HepG2 (cell line): ENCODE data around the gene IRF1. TPM values are rescaled to one million over a fixed set of nuclear protein-coding genes. Genes with fewer than 3 reads are reported as not detected.

Experiments
- ATAC-seq: fragments of 200-7000 bp; cut with Tn5 transposase; 3 replicates; pipeline ENCODE4 v1.9.1; 2020; ENCODE audit warnings: mild to moderate bottlenecking, moderate library complexity
- BruUV-seq: library from RNA; stranded (reverse); fragments of 400-500 nt; replicated peaks from 2 replicates; lab custom pipeline; 2021; lab: Mats Ljungman, UMichigan
- CTCF ChIA-PET: fragments of 300-600 bp; formaldehyde crosslinking; extraction: SDS; loops from one replicate; lab custom pipeline; 2021; ENCODE audit warnings: low total read pairs, inconsistent platforms, low intra/inter-chr PET ratio; lab: Yijun Ruan, JAX
- POLR2A ChIA-PET: fragments of 350-600 bp; sonication (Branson Sonifier 250); formaldehyde crosslinking; loops from one replicate; lab custom pipeline; 2020; ENCODE audit warnings: antibody characterized with exemption, inconsistent platforms; lab: Yijun Ruan, JAX
- DNase-seq: peaks from one replicate; pipeline ENCODE4 v3.0.0-alpha.2; 2015; ENCODE audit warnings: low spot score
- FAIRE-seq: peaks from 3 replicates; lab custom pipeline; 2011; peaks lifted over from hg19 to GRCh38; lab: Jason Lieb, UNC
- H2AFZ ChIP-seq: one replicate; pipeline ENCODE4 v1.6.1; 2011; ENCODE audit warnings: low read length, inconsistent platforms
- H3K27ac ChIP-seq: fragments of 300-600 bp; 3 replicates; pipeline ENCODE4 v1.8.0; 2011; ENCODE audit warnings: mixed run types, mild to moderate bottlenecking, mixed read lengths, low read length, inconsistent platforms; ENCODE audit not compliant: insufficient read depth; ENCODE audit errors: extremely low read length
- H3K27me3 ChIP-seq, 2 experiments: fragments of 200-600 bp in 1 of 2; 2 replicates in 1 of 2; 3 replicates in 1 of 2; pipeline versions ENCODE4 v1.6.0 to v1.8.0; 2011; ENCODE audit warnings: low read length in 2 of 2, mild to moderate bottlenecking in 2 of 2, moderate library complexity in 2 of 2, inconsistent platforms in 1 of 2; ENCODE audit not compliant: insufficient read depth in 2 of 2, control insufficient read depth in 1 of 2
- H3K36me3 ChIP-seq, 2 experiments: fragments of 200-600 bp in 1 of 2; replicated peaks in 1 of 2; 2 replicates in 1 of 2; 3 replicates in 1 of 2; pipeline versions ENCODE4 v1.5.1 to v1.8.0; 2011; ENCODE audit warnings: low read length in 2 of 2, inconsistent platforms in 1 of 2; ENCODE audit not compliant: insufficient read depth in 2 of 2, control insufficient read depth in 1 of 2
- H3K4me1 ChIP-seq: 2 replicates; pipeline ENCODE4 v1.5.1; 2012; ENCODE audit warnings: low read length, inconsistent platforms; ENCODE audit not compliant: insufficient read depth
- H3K4me2 ChIP-seq: 2 replicates; pipeline ENCODE4 v1.6.0; 2011; ENCODE audit warnings: low read depth, low read length, inconsistent platforms
- H3K4me3 ChIP-seq, 3 experiments: fragments of 200-600 bp in 1 of 3; sonication (generic), shearing (Covaris generic) in 1 of 3; replicated peaks in 1 of 3; 2 replicates each; pipeline ENCODE4 v1.5.1; 2011 to 2016; ENCODE audit warnings: low read length in 3 of 3, inconsistent platforms in 2 of 3, low read depth in 2 of 3, mild to moderate bottlenecking in 2 of 3, control low read depth in 1 of 3, mixed read lengths in 1 of 3; ENCODE audit not compliant: insufficient read depth in 1 of 3
- H3K79me2 ChIP-seq: one replicate; pipeline ENCODE4 v1.6.1; 2011; ENCODE audit warnings: low read length, inconsistent platforms; ENCODE audit not compliant: insufficient read depth
- H3K9ac ChIP-seq: 2 replicates; pipeline ENCODE4 v1.6.0; 2011; ENCODE audit warnings: mild to moderate bottlenecking, low read depth, low read length, inconsistent platforms; ENCODE audit not compliant: insufficient read depth
- H3K9me3 ChIP-seq: 2 replicates; pipeline ENCODE4 v1.5.1; 2012; ENCODE audit warnings: mild to moderate bottlenecking, low read length
- H4K20me1 ChIP-seq: 2 replicates; pipeline ENCODE4 v1.6.0; 2011; ENCODE audit warnings: inconsistent platforms, mild to moderate bottlenecking, low read length, moderate library complexity; ENCODE audit not compliant: insufficient read depth
- CEBPB ChIP-seq: IDR thresholded peaks from 2 replicates; pipeline ENCODE4 v1.6.1; 2011; ENCODE audit warnings: low read depth, low read length, improper control_type of control experiment, borderline replicate concordance
- CEBPG ChIP-seq: IDR thresholded peaks from 2 replicates; pipeline ENCODE4 v1.6.1; 2016
- EED ChIP-seq: sonication (generic); formaldehyde crosslinking; IDR thresholded peaks from 2 replicates; pipeline ENCODE4 v1.5.0; 2020; ENCODE audit warnings: mild to moderate bottlenecking, missing genetic modification reagents
- EP300 ChIP-seq, 3 experiments: sonication (generic) in 1 of 3; formaldehyde crosslinking in 1 of 3; IDR thresholded peaks; 2 replicates each; pipeline versions ENCODE4 v1.5.1 to v1.6.1; 2011 to 2020; ENCODE audit warnings: low read depth in 2 of 3, low read length in 2 of 3, borderline replicate concordance in 1 of 3, improper control_type of control experiment in 1 of 3, mild to moderate bottlenecking in 1 of 3, missing genetic modification reagents in 1 of 3, moderate library complexity in 1 of 3
- FOSL2 ChIP-seq: sonication (generic); formaldehyde crosslinking; IDR thresholded peaks from 2 replicates; pipeline ENCODE4 v1.4.0; 2020; ENCODE audit warnings: missing genetic modification reagents
- GABPB1 ChIP-seq: IDR thresholded peaks from 2 replicates; pipeline ENCODE4 v1.6.1; 2016; ENCODE audit warnings: mild to moderate bottlenecking, missing genetic modification reagents, moderate library complexity, missing compliant biosample characterization
- GATAD2A ChIP-seq: IDR thresholded peaks from 2 replicates; pipeline ENCODE4 v1.6.1; 2016
- MAF1 ChIP-seq: sonication (generic); formaldehyde crosslinking; IDR thresholded peaks from 2 replicates; pipeline ENCODE4 v1.5.0; 2020; ENCODE audit warnings: missing genetic modification reagents, borderline replicate concordance
- MIER2 ChIP-seq: IDR thresholded peaks from 2 replicates; pipeline ENCODE4 v1.6.1; 2016; ENCODE audit warnings: missing biosample characterization, missing genetic modification reagents
- MTF2 ChIP-seq: sonication (generic); formaldehyde crosslinking; IDR thresholded peaks from 2 replicates; pipeline ENCODE4 v1.5.0; 2020; ENCODE audit warnings: missing genetic modification reagents, borderline replicate concordance
- NAIF1 ChIP-seq: sonication (generic); formaldehyde crosslinking; IDR thresholded peaks from 2 replicates; pipeline ENCODE4 v1.5.0; 2020; ENCODE audit warnings: mild to moderate bottlenecking, missing genetic modification reagents, borderline replicate concordance
- NR2C2 ChIP-seq: sonication (generic); formaldehyde crosslinking; IDR thresholded peaks from 2 replicates; pipeline ENCODE4 v1.4.0; 2020; ENCODE audit warnings: missing genetic modification reagents, mild to moderate bottlenecking, moderate library complexity, borderline replicate concordance
- PATZ1 ChIP-seq: sonication (generic); formaldehyde crosslinking; IDR thresholded peaks from 2 replicates; pipeline ENCODE4 v1.4.0; 2020; ENCODE audit warnings: missing genetic modification reagents
- POLR2AphosphoS5 ChIP-seq: IDR thresholded peaks from 2 replicates; pipeline ENCODE4 v1.6.1; 2012; ENCODE audit warnings: low read depth, low read length
- SOX6 ChIP-seq, 2 experiments: fragments of 450-650 bp in 1 of 2; sonication (generic) in 1 of 2; formaldehyde crosslinking in 1 of 2; IDR thresholded peaks; 2 replicates each; pipeline versions ENCODE4 v1.4.0 to v1.6.1; 2017 to 2020; ENCODE audit warnings: antibody characterized with exemption in 1 of 2, mild to moderate bottlenecking in 1 of 2, missing genetic modification reagents in 1 of 2
- THAP11 ChIP-seq: IDR thresholded peaks from 2 replicates; pipeline ENCODE4 v1.6.1; 2016; ENCODE audit warnings: missing biosample characterization, missing genetic modification reagents
- XRCC5 ChIP-seq: fragments of 200-400 bp; formaldehyde crosslinking; optimal IDR thresholded peaks from 2 replicates; pipeline ENCODE3; 2017; ENCODE audit warnings: mild to moderate bottlenecking, low read length
- ZBTB20 ChIP-seq: sonication (generic); formaldehyde crosslinking; IDR thresholded peaks from 2 replicates; pipeline ENCODE4 v1.8.1; 2023; ENCODE audit warnings: missing genetic modification reagents, low read depth, mild to moderate bottlenecking, borderline replicate concordance
- ZNF12 ChIP-seq: sonication (generic); formaldehyde crosslinking; IDR thresholded peaks from 2 replicates; pipeline ENCODE4 v1.5.0; 2020; ENCODE audit warnings: missing genetic modification reagents
- ZNF136 ChIP-seq: sonication (generic); formaldehyde crosslinking; IDR thresholded peaks from 2 replicates; pipeline ENCODE4 v1.8.1; 2022; ENCODE audit warnings: low read depth, mild to moderate bottlenecking, moderate library complexity, missing genetic modification reagents
- ZNF672 ChIP-seq: sonication (generic); formaldehyde crosslinking; IDR thresholded peaks from 2 replicates; pipeline ENCODE4 v1.8.1; 2022; ENCODE audit warnings: missing genetic modification reagents
- ZNF720 ChIP-seq: sonication (generic); formaldehyde crosslinking; IDR thresholded peaks from 2 replicates; pipeline ENCODE4 v1.4.0; 2020; ENCODE audit warnings: missing genetic modification reagents
- WGBS: methylation state at CpG from one replicate; pipeline ENCODE4 v1.1.6; 2017; ENCODE audit warnings: low lambda C conversion rate; 5-methylcytosine and 5-hydroxymethylcytosine counted together
- in situ Hi-C: cut with HindIII; loops from 2 replicates; pipeline ENCODE4 v1.10.0; 2017; ENCODE audit warnings: low pct_unique_long_range_greater_than_20kb; ENCODE audit not compliant: extremely low pct_ligation_motif_present
- intact Hi-C: fragments of 100-400 bp; cut with micrococcal nuclease; formaldehyde crosslinking; loops from one replicate; pipeline ENCODE4 v1.10.0; 2022; ENCODE audit not compliant: unreplicated experiment
- polyA plus RNA-seq, 8 experiments: library from polyadenylated mRNA; depleted of rRNA in 3 of 8; stranded (reverse) in 7 of 8; unstranded in 1 of 8; fragments of >200 nt; fragmentation: Illumina TruSeq in 4 of 8; extraction: Trizol in 4 of 8; gene quantifications; 2 replicates each; pipeline versions ENCODE4 v1.2.1 to v1.2.3, GENCODE V29; 2011 to 2016; ENCODE audit warnings: low read depth in 4 of 8, missing spikeins in 1 of 8, mixed read lengths in 1 of 8; ENCODE audit not compliant: insufficient read depth in 1 of 8
- total RNA-seq, 5 experiments: library from RNA; depleted of rRNA; stranded (reverse); fragments of >200 nt; fragmentation: Illumina TruSeq; extraction: Trizol; gene quantifications; 2 replicates each; pipeline ENCODE4 v1.2.3, GENCODE V29; 2016; ENCODE audit warnings: low read depth in 1 of 5

The IRF1 gene
- total and polyA plus RNA-seq, 2 of the 13 experiments (the other 11 are each of a cell fraction or from before 2014, with no cell fraction given): 4.1 to 8.8 TPM

DNA sequence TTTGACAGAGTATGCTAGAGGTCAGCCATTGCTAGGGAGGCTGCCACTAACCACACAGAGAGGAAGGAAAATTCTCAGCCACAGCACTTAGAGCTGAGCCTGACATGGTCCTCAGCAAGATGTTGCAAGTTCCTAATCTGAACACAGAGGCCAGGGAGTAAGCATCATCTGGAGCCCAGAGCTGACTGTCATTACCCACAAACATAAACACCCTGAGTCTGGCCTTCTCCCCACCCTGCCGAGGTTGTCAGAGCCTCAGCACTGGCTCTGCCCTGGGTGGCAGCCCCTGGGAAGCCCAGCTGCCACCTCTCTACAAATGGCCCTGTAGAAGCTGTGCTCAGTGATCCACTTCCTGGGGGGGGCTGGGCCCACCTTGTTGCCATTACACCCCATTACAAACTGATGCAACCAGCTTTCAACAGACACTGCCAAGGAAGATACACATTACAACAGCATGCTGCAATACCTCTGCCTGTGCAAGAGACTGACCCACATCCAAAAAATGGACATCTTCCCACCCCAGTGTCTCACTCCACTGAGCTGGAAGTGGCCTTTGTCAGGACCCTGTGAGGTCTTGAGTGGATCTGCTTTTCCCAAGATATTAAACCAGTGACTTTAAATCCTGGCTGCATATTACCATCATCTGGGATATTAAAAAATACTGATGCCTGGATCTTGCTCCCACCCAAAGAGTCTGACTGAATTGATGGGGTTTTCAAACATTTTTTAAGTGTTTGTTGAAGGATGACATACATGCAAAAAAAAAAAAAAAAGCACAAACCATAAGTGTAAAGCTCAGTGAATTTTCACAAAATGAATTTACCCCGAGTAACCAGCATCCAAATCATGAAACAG lies 33.0 kb downstream of the IRF1 start:
- 86% methylated on average over 2 of the region's 2 CpGs for WGBS
- Histone ChIP-seq H4K20me1 (no peaks in the 10 kb centered on the region), H3K4me3 (no peak overlapping the region), H3K27ac (no peak overlapping the region), H2AFZ (no peak overlapping the region), H3K4me1 (peaks cover 79% of the 10 kb centered on the region), H3K9me3 (no peaks in the 10 kb centered on the region), H3K9ac (no peak overlapping the region), H3K79me2 (no peaks in the 10 kb centered on the region), H3K4me2 (no peak overlapping the region), H3K27me3 (no peaks in the 10 kb centered on the region; a peak in 1 of 5 replicates), H3K36me3 (no peaks in the 10 kb centered on the region)
- intact Hi-C loops: no loop called here
- in situ Hi-C loops: no loop called here
- BruUV-seq: no TSS peak
- ChIA-PET CTCF (no interaction called here), POLR2A (interaction anchor here (0.8 to 5.2 kb wide), 11 partner anchors 10 to 48 kb away, joined by 3 to 59 read pairs (median 7); partner anchors contain the start of gene IRF1)
- FAIRE-seq: no peak
- peak; percentile 23 for DNase-seq
- no peak for ATAC-seq
- no peak for TF ChIP-seq SOX6 (IDR thresholded peaks at IDR 0.05)
- no peak for TF ChIP-seq SOX6 (CRISPR knock-in tag; IDR thresholded peaks at IDR 0.05)
- TF ChIP-seq NAIF1 (CRISPR knock-in tag): no peak
- TF ChIP-seq ZNF720 (CRISPR knock-in tag): no peak
- TF ChIP-seq ZNF136 (CRISPR knock-in tag): no peak
- TF ChIP-seq EP300 (IDR thresholded peaks at IDR 0.05; ENCODE audit: low read depth in 2 of 2, low read length in 2 of 2): no peak
- peak; percentile 56; the same call in 1 of the 2 replicates for TF ChIP-seq EP300 (CRISPR knock-in tag; IDR thresholded peaks at IDR 0.05; ENCODE audit: borderline replicate concordance)
- no peak for TF ChIP-seq MAF1
- 0 out of 2 replicates have a peak, but pooled peaks have one; percentile 20 for TF ChIP-seq THAP11 (CRISPR knock-in tag)
- no peak for TF ChIP-seq MIER2 (CRISPR knock-in tag)
- no peak for TF ChIP-seq POLR2AphosphoS5
- peak; percentile 53; the same call in 1 of the 2 replicates for TF ChIP-seq GABPB1
- TF ChIP-seq MTF2: 0 out of 2 replicates have a peak, but pooled peaks have one; percentile 27
- TF ChIP-seq NR2C2 (CRISPR knock-in tag): peak; percentile 32; the same call in 1 of the 2 replicates
- no peak for TF ChIP-seq ZBTB20
- 0 out of 2 replicates have a peak, but pooled peaks have one; percentile 44 for TF ChIP-seq ZNF12 (CRISPR knock-in tag)
- TF ChIP-seq ZNF672 (CRISPR knock-in tag): no peak
- no peak for TF ChIP-seq XRCC5
- peak; percentile 50 for TF ChIP-seq CEBPG
- TF ChIP-seq PATZ1 (CRISPR knock-in tag): peak; percentile 33; the same call in 1 of the 2 replicates
- TF ChIP-seq FOSL2 (CRISPR knock-in tag): peak; percentile 36
- TF ChIP-seq GATAD2A (CRISPR knock-in tag): peak; percentile 18; the same call in 1 of the 2 replicates
- TF ChIP-seq CEBPB: peak; percentile 61; the same call in 1 of the 2 replicates
- TF ChIP-seq EED (CRISPR knock-in tag): no peak
